GM12864 (cell line): ENCODE results near the gene FBXO38.

Experiments
- DNase-seq: peaks from one replicate; pipeline ENCODE4 v3.0.0-alpha.2; 2011; ENCODE audit warnings: low read depth
- H3K4me3 ChIP-seq: 2 replicates; pipeline ENCODE4 v1.5.1; 2011; ENCODE audit warnings: mild to moderate bottlenecking, low read depth, low read length, control low read depth
- CTCF ChIP-seq: IDR thresholded peaks from 2 replicates; pipeline ENCODE4 v1.5.1; 2011; ENCODE audit warnings: low read depth, mild to moderate bottlenecking, moderate library complexity, low read length, control low read depth, inconsistent platforms; ENCODE audit errors: missing control alignments

FBXO38 gene

GRCh38 chr5:148438933-148439332 lies 55.2 kb downstream of the FBXO38 start:
- TF ChIP-seq CTCF = no peak
- H3K4me3 ChIP-seq = no peak overlapping the region
- DNase-seq = no peak

- H3K4me3 ChIP-seq = no peak overlapping the region
- TF ChIP-seq CTCF = no peak
- no peak for DNase-seq
Measured at GRCh38 chr5:148443241-148443640, 59.5 kb downstream of the FBXO38 start.

GRCh38 chr5:148443998-148444397 lies 60.2 kb downstream of the FBXO38 start:
- H3K4me3 ChIP-seq = no peak overlapping the region
- TF ChIP-seq CTCF = peak; percentile 68
- peak; percentile 16 for DNase-seq

- no peak for TF ChIP-seq CTCF
- H3K4me3 ChIP-seq = no peak overlapping the region
- no peak for DNase-seq
Measured at GRCh38 chr5:148445578-148445977, 61.8 kb downstream of the FBXO38 start.

- H3K4me3 ChIP-seq = no peak overlapping the region
- DNase-seq = no peak
- TF ChIP-seq CTCF = no peak
Measured at GRCh38 chr5:148446611-148447010, 62.9 kb downstream of the FBXO38 start.

- TF ChIP-seq CTCF = no peak
- no peak for DNase-seq
- no peak overlapping the region for H3K4me3 ChIP-seq
Measured at GRCh38 chr5:148452499-148453193, 68.9 kb downstream of the FBXO38 start.

GRCh38 chr5:148454576-148454975 lies 70.8 kb downstream of the FBXO38 start:
- H3K4me3 ChIP-seq = no peak overlapping the region
- TF ChIP-seq CTCF = no peak
- no peak for DNase-seq
